K562 (cell line): ENCODE data around the gene GCN1. TPM values are rescaled to one million over a fixed set of nuclear protein-coding genes. Genes with fewer than 3 reads are reported as not detected.

ENCODE experiments used
- ARHGAP35 ChIP-seq: fragments of 450-650 bp; IDR thresholded peaks from 2 replicates; pipeline ENCODE4 v1.6.1; 2018; ENCODE audit not compliant: partially characterized antibody
- ARID2 ChIP-seq: fragments of 450-650 bp; IDR thresholded peaks from 2 replicates; pipeline ENCODE4 v1.6.1; 2017; ENCODE audit warnings: antibody characterized with exemption, mild to moderate bottlenecking
- COPS2 ChIP-seq: fragments of 450-650 bp; conservative IDR thresholded peaks from 2 replicates; pipeline ENCODE4 v1.6.1; 2016; ENCODE audit warnings: mild to moderate bottlenecking, moderate library complexity
- ELF1 ChIP-seq: fragments of 200-800 bp; sonication (Bioruptor generic); IDR thresholded peaks from 2 replicates; pipeline ENCODE4 v1.6.1; 2016; ENCODE audit warnings: missing genetic modification characterization, missing compliant biosample characterization
- GTF2E2 ChIP-seq: fragments of 200-800 bp; sonication (Bioruptor generic); IDR thresholded peaks from 2 replicates; pipeline ENCODE4 v1.6.1; 2016; ENCODE audit warnings: missing genetic modification characterization, missing compliant biosample characterization
- MCM7 ChIP-seq, 2 experiments: fragments of 450-650 bp; IDR thresholded peaks; 2 replicates each; pipeline ENCODE4 v1.6.1; 2016 to 2018
- POLR2A ChIP-seq: fragments of 450-650 bp; conservative IDR thresholded peaks from 2 replicates; pipeline ENCODE4 v1.6.1; 2016
- POLR2B ChIP-seq: fragments of 450-650 bp; IDR thresholded peaks from 2 replicates; pipeline ENCODE4 v1.6.1; 2018; ENCODE audit warnings: low read depth; ENCODE audit not compliant: partially characterized antibody
- POLR3G ChIP-seq: IDR thresholded peaks from 2 replicates; pipeline ENCODE4 v1.6.1; 2011; ENCODE audit not compliant: insufficient read length, insufficient replicate concordance; ENCODE audit errors: extremely low read depth
- POU5F1 ChIP-seq: fragments of 150-350 bp; IDR thresholded peaks from 2 replicates; pipeline ENCODE4 v1.6.1; 2014; ENCODE audit warnings: borderline replicate concordance, low read length, low read depth, mild to moderate bottlenecking; ENCODE audit not compliant: partially characterized antibody
- SLC30A9 ChIP-seq: fragments of 250-450 bp; sonication (Bioruptor Pico); IDR thresholded peaks from 2 replicates; pipeline ENCODE4 v1.8.0; 2022; ENCODE audit warnings: mild to moderate bottlenecking, moderate library complexity
- SREBF2 ChIP-seq: sonication (generic); formaldehyde crosslinking; IDR thresholded peaks from 2 replicates; pipeline ENCODE4 v1.4.0; 2020; ENCODE audit warnings: mild to moderate bottlenecking, missing genetic modification reagents
- TCFL5 ChIP-seq: fragments of 250-450 bp; sonication (Bioruptor Pico); conservative IDR thresholded peaks from 2 replicates; pipeline ENCODE4 v1.6.1; 2021; ENCODE audit warnings: mild to moderate bottlenecking, moderate library complexity, matching md5 sums
- polyA plus RNA-seq, 8 experiments: library from polyadenylated mRNA; depleted of rRNA in 4 of 8; stranded (reverse) in 5 of 8; unstranded in 3 of 8; fragments of >200 nt; fragmentation: Nextera tagmentation in 2 of 8; fragmentation: Illumina TruSeq in 1 of 8; extraction: Ambion mirVana in 2 of 8; extraction: Trizol in 1 of 8; gene quantifications; 2 replicates each; pipeline versions ENCODE4 v1.2.1 to v1.2.3, GENCODE V29; 2011 to 2014; ENCODE audit warnings: inconsistent platforms in 1 of 8, missing spikeins in 1 of 8
- total RNA-seq, 7 experiments: library from RNA; depleted of rRNA in 6 of 7; stranded (reverse); fragments of >200 nt in 6 of 7; fragmentation: Illumina TruSeq in 2 of 7; extraction: Trizol in 2 of 7; gene quantifications; 2 replicates each; pipeline versions ENCODE4 v1.2.1 to v1.2.3, GENCODE V29; 2011 to 2021; ENCODE audit warnings: low replicate concordance in 1 of 7
- TF ChIP-seq, protein P1 (sequence below): fragments of 450-650 bp; IDR thresholded peaks from 2 replicates; pipeline ENCODE4 v1.6.1; 2017; ENCODE audit warnings: antibody characterized with exemption
- TF ChIP-seq, protein P2 (sequence below): sonication (generic); formaldehyde crosslinking; IDR thresholded peaks from 2 replicates; pipeline ENCODE4 v1.8.0; 2023; ENCODE audit warnings: mild to moderate bottlenecking, missing genetic modification reagents
- TF ChIP-seq, protein P3 (sequence below): sonication (generic); formaldehyde crosslinking; IDR thresholded peaks from 2 replicates; pipeline ENCODE4 v1.8.1; 2023; ENCODE audit warnings: mild to moderate bottlenecking, missing genetic modification reagents
- TF ChIP-seq, protein P4 (sequence below): IDR thresholded peaks from 3 replicates; pipeline ENCODE4 v1.6.1; 2011; ENCODE audit warnings: borderline replicate concordance, mild to moderate bottlenecking, moderate library complexity; ENCODE audit not compliant: insufficient read length; ENCODE audit errors: extremely low read depth

Gene GCN1
- total and polyA plus RNA-seq, 9 of the 15 experiments (the other 6 are each of a cell fraction or from before 2014, with no cell fraction given): 11.9 to 190 (median 51.7) TPM

DNA sequence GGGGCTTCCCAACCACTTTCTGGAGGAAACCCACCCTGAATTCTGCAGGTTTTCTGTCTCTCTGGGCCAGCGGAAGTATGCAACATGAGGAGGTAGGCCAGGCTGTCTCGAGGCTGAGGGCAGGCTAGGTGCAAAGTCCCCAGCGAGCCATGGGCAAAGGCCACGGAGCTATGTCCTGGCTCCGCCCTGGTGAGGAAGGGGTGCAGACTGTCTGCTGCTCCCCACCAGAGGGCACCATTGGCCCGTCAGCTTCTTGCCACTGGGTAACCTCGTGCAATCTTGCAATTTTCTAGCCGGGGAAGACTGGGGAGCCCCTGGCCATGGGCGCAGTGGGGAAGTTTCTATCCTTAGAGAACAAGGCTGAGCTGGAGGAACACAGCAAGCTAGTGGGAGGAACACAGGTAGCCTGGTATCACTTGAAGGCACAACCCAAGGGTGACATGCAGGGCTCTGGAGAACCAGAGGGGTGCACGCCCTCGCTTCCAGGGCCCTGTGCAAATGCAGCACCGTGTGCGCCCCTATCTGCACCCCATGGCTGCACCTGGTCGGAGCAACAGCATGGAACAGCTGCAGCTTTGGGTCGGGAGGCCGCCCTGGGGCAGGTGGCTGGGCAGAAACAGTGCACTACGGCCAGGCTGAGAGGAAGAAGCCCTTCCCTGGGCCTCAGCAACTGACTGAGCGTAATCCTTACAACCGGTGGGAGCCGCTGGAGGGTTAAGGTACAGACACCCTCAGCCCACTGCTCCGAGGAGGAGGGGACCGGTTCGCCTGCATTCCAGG lies 34.0 kb upstream of the GCN1 start (continued):
- TF ChIP-seq POLR2A (no peak), GTF2E2 (tag) (no peak), ARHGAP35 (no peak), COPS2 (no peak), SREBF2 (no peak), TCFL5 (CRISPR knock-in tag) (no peak), POLR2B (no peak), POU5F1 (no peak), ARID2 (peak; percentile 95), MCM7 (IDR thresholded peaks at IDR 0.05) (no peak), POLR3G (no peak), ELF1 (tag) (no peak), SLC30A9 (CRISPR knock-in tag) (no peak)
- TF ChIP-seq, protein P1, sequence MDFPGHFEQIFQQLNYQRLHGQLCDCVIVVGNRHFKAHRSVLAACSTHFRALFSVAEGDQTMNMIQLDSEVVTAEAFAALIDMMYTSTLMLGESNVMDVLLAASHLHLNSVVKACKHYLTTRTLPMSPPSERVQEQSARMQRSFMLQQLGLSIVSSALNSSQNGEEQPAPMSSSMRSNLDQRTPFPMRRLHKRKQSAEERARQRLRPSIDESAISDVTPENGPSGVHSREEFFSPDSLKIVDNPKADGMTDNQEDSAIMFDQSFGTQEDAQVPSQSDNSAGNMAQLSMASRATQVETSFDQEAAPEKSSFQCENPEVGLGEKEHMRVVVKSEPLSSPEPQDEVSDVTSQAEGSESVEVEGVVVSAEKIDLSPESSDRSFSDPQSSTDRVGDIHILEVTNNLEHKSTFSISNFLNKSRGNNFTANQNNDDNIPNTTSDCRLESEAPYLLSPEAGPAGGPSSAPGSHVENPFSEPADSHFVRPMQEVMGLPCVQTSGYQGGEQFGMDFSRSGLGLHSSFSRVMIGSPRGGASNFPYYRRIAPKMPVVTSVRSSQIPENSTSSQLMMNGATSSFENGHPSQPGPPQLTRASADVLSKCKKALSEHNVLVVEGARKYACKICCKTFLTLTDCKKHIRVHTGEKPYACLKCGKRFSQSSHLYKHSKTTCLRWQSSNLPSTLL: no peak
- TF ChIP-seq, protein P2, sequence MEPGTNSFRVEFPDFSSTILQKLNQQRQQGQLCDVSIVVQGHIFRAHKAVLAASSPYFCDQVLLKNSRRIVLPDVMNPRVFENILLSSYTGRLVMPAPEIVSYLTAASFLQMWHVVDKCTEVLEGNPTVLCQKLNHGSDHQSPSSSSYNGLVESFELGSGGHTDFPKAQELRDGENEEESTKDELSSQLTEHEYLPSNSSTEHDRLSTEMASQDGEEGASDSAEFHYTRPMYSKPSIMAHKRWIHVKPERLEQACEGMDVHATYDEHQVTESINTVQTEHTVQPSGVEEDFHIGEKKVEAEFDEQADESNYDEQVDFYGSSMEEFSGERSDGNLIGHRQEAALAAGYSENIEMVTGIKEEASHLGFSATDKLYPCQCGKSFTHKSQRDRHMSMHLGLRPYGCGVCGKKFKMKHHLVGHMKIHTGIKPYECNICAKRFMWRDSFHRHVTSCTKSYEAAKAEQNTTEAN (CRISPR knock-in tag): no peak
- TF ChIP-seq, protein P3, sequence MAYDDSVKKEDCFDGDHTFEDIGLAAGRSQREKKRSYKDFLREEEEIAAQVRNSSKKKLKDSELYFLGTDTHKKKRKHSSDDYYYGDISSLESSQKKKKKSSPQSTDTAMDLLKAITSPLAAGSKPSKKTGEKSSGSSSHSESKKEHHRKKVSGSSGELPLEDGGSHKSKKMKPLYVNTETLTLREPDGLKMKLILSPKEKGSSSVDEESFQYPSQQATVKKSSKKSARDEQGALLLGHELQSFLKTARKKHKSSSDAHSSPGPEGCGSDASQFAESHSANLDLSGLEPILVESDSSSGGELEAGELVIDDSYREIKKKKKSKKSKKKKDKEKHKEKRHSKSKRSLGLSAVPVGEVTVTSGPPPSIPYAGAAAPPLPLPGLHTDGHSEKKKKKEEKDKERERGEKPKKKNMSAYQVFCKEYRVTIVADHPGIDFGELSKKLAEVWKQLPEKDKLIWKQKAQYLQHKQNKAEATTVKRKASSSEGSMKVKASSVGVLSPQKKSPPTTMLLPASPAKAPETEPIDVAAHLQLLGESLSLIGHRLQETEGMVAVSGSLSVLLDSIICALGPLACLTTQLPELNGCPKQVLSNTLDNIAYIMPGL: no peak; the same call in 1 of the 2 replicates
- TF ChIP-seq, protein P4, sequence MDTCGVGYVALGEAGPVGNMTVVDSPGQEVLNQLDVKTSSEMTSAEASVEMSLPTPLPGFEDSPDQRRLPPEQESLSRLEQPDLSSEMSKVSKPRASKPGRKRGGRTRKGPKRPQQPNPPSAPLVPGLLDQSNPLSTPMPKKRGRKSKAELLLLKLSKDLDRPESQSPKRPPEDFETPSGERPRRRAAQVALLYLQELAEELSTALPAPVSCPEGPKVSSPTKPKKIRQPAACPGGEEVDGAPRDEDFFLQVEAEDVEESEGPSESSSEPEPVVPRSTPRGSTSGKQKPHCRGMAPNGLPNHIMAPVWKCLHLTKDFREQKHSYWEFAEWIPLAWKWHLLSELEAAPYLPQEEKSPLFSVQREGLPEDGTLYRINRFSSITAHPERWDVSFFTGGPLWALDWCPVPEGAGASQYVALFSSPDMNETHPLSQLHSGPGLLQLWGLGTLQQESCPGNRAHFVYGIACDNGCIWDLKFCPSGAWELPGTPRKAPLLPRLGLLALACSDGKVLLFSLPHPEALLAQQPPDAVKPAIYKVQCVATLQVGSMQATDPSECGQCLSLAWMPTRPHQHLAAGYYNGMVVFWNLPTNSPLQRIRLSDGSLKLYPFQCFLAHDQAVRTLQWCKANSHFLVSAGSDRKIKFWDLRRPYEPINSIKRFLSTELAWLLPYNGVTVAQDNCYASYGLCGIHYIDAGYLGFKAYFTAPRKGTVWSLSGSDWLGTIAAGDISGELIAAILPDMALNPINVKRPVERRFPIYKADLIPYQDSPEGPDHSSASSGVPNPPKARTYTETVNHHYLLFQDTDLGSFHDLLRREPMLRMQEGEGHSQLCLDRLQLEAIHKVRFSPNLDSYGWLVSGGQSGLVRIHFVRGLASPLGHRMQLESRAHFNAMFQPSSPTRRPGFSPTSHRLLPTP: no peak
